RPMI7951 (cell line): ENCODE measurements around the gene DPT. TPM values are rescaled to one million over a fixed set of nuclear protein-coding genes. Genes with fewer than 3 reads are reported as not detected.

Experiments used
- DNase-seq: peaks from one replicate; pipeline ENCODE4 v3.0.0-alpha.2; 2012; ENCODE audit warnings: low read depth
- total RNA-seq: library from RNA; depleted of rRNA; stranded (reverse); fragments of >200 nt; shearing (Covaris generic); gene quantifications from 2 replicates; pipeline ENCODE4 v1.2.3, GENCODE V29; 2014

Gene DPT
- total RNA-seq, 1 experiment from 2014 or later = 71.3 TPM

DNA sequence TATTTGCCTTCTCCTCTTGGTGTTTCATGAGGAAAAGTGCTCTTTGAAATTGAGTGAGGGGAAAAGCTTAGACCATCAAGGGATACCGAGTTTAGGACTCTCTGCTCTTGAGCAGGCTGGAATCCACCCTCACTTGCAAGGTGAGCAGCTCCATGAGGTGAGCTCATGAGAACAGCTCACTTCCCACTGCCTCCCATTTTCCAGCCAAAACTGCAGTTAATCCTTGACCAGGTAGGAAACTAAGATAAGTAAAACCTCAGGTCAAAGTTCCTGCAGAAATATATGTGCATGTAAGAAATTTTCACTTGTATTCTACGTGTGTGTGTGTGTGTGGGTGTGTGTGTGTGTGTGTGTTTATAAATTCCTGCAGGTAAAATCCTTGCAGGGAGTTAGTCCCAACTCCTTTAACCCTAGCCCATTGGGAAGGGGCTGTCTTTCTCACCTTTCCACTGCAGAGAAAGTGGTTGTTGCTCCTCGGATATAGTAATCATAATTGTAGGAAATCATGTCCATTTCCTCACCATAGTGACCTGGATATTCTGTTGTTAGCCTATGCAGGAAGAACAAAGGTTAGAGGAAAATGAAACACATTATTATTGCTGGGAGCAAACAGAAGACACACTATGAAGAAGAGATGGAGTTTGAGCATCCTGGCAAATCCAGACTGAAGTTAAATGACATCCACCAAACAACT is 28.3 kb downstream of the DPT start:
- no peak for DNase-seq

DNA sequence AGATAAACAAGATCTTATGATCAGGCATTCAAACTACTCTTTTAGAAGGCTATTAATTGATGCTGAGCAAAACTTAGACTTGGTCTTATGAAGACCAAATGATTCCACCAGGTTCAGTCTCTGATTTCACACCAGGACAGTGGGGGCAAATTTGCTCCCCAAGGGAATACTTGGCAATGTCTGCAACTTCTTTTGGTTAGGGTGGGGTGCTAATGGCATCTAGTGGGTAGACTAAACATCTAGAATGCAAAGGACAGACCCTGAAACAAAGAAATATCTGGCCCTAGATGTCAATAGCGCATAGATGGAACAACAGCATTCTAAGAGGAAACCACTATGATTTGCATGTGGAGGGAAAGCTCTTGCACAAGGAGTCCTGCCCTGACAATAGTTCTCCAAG is 30.6 kb downstream of the DPT start:
- DNase-seq = no peak

DNA sequence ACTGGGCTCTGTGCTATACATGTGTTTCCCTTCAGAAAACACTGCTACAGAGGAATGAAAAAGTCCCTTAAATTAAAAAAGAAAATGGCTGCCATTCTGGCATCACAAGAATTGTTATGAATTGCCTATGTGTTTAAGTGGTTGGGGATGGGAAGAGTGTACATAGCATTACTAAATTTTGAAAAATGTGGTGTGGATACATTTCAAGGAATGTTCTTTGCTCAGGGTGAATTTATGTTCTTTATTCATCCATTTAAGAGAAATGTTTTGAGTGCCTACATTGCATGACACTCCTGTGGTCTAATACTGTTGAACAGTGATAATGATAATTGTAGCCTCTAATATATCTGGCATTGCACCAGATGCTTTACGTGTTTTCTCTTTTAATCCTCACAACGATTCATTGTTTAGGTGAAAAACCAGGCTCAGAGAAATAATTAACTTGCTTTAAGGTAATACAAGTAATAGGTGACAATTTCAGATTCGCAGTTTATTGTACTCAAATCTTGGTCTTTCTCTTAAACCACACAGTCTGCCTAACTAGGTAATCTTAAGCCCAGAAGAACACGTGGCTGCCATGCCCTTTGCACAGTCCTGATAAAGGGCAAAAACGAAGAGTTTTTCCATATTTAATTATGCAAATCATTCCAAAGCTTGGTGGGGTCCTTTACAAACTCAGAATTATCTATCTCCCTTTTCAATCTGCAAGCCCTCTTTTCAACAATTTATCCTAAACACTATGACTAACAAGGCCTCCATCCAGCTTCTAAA is 31.5 kb downstream of the DPT start:
- DNase-seq = no peak

DNA sequence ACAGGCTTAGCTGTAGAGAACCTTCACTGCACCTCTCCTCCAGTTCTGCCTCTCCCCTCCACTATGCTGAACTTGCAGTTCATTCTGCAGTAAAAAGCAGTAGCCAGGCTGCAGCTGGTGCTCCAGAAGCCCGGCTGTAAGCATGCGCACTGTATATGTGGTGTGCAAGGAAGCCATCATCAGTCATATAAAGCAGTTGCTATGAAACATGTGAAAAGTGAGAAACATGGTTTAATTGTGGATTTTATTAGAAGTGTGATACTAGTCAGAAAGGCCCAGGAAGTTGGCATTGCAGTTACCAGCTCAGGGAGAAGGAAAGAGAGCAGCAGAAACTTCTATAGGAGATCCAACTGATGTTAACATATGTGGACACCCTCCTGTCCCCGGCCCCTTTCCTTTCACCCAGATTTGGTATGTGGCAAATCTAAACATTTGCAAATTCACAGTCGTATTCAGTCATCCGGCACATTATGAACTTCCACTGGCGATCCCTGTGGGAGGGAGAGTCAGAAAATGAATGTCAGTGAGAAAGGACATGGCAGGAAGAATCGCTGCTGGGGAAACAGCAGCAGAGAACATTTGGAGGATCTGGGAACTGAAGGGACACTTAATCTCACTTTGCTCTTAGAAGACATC is 32.8 kb downstream of the DPT start:
- no peak for DNase-seq

DNA sequence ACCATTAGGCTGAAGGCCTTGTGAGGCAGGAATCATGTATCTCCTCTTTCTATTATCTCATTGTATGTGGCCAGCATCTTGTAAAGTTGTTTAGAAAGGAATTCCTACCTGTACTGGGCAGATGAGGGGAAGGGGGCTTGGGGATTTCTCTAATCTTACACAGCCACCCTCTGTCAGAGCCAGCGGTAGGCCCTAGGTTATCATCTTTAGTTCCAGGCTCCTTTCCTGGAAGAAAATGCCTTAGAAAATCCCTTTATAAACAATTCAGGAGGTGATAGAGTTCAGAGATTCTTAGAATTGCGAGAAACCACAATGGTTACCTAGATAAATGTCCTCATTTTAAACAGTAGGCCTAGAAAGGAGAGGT is 35.2 kb downstream of the DPT start:
- DNase-seq = no peak

DNA sequence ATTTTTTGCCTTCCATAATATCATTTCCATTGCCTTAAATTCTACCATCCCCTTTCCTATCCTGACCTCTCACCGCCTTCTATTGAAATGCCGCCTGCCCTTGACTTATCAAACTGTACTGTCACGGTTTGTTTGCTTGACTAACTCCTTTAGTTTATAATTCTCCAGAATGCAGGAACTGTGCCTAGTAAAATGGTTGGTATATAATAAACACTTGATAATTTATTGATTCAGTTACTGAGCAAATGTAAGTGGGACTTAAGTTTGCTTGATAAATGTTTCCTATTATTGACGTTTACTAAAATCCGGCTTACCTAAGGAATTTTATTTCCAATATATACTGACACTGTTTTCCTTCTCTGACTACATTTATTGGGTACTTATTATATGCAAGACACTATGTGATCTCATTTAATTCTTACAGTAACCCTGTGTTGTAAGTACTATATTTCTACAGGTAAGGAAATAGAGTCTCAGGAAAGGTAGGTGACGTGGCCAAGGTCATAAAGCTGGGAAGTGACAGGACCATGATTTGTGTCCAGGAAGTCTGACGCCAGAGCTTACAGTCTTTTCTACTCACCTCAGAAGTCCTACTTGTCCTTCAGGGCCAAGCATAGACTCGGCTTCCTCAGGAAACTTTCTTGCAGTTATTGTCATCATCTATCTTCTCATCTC is 35.7 kb downstream of the DPT start:
- DNase-seq = no peak

DNA sequence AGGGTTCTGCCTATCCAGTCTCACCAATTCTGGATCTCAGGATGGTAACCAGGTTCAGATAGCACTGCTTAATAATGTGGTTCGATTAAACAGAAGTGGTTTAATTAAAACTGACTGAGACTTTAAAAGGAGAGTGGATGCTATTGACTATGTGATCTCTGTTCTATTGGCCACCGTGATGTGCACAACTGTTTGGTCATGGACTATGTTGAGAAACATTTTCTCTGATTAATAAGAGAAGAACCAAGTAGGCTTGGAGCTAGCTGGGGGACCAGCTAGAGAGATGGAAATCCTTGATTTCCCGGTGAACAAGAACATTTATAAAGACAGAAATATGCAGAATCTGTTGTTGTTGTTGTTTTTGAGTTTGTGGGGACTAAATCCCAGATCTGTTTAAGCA is 36.5 kb downstream of the DPT start:
- no peak for DNase-seq

DNA sequence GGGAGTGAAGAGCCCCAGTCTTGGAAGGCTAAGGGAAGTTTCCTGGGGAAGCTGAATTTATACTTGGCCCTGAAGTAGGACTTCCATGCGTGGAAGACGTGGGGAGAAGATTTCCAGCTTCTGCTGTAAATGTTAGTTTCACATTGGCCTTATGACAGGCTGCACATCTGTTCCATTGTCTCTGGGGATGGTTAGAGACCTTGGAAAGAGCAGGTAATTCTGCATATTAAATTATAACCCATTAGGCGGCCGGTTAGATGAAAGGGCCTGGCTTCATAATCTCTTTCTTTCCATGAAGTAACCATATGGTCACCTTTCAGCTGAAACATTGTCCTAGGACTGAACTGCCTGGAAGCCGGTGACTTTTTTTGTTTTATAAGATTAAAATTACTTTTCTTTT is 37.5 kb downstream of the DPT start:
- no peak for DNase-seq

DNA sequence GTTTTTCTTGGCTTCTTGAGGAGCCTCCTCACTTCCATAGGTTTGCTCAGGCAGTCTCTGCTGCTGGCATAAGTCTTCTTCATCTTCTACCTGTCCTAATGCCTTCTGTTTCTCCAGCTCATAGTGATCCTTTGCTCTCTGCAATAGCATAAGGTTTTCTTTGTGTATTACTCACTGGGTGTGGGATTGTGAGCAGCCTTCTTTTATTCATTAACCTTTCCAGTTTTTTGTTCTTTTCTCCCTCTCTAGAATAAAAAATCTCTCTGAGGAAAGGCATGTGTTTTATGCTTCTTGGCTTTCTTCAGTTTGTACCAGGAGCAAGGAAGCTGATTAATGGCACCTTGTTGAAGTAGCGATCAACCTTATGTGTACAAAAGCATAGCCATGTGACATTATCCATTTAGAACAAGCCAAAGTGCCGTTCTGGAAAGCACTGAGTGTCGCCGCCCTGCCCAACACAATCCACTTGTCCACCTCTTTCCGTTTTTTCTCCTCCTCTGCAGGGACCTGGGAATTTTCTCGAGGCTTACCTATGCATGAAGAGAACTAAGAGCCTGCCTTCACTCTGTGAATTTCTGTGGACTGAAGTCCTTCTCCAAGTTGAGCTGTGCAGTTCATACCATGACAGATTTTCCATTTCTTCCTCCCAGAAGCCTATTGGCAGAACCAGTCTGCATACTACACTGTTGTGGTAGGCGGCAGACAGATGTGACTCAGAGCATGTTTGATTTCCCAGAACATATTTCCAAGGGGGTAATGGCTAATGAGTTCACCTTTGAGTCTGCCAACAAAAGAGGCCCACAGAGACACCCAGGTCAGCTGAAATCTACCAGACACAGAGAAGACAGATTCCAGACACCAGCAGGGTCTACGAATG is 39.0 kb downstream of the DPT start:
- peak; percentile 37 for DNase-seq

DNA sequence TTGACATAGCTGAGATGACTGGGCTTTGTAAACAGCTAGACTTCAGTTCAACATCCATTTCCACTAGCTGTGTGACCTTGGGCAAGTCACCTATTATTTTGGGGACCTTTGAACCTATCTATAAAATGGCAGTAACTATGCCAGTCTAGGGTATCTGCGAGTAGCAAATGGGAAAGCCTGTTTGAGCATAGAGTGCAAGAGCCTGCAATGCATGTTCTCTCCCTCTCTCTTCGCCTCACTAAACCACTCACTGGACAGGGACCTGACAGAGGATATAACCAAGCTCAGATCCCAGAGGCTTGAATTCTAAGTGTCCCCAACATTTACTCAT is 39.7 kb downstream of the DPT start:
- DNase-seq = no peak

DNA sequence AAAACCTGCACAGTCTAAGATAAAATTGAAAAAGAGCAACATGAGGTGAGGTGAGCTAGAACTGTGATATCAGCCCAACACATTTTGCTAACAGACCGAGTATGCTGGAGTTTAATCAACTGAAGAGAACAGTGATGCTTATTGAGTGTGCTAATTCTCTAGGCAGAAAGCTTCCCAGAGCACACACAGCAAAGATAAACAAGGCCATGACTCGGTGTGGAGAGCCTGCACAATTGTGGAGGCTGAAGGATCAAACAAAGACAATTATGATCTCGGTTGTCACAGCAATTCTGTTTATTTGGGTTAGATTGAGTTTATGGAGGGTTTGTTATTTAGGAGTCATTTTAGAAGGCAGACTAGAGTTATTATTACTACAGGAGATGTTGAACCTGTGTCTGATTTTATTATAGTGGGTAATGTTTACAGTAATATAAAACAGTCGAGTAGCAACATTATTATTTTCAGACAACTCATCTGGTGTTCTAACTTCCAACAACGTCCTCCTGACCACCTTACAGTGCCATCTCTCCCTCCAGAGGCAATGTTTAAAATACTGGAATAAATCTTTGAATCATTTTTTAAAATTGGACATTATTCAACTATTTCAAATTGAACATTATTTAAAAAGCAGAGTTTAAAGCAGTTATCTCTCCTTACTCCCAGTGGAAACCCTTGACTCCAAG is 40.2 kb downstream of the DPT start:
- no peak for DNase-seq

DNA sequence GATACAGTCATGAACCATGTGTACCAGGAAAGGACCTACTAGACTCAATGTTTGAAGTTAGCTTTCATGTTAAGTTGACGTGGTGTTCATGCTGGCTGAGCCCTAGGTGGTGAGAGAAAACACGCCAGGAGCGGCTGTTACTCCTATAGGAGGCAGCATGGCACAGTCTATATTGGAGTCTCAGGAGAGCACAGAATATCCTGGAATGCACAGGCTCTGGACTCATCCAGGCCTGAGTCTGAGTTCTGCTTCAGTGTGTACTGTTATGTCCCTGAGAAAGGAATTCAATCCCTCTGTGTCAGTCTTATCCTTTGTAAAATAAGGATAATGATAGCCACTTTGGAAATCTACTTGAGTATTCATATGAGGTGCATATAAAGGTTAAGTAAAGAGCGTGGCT is 41.2 kb downstream of the DPT start:
- no peak for DNase-seq

DNA sequence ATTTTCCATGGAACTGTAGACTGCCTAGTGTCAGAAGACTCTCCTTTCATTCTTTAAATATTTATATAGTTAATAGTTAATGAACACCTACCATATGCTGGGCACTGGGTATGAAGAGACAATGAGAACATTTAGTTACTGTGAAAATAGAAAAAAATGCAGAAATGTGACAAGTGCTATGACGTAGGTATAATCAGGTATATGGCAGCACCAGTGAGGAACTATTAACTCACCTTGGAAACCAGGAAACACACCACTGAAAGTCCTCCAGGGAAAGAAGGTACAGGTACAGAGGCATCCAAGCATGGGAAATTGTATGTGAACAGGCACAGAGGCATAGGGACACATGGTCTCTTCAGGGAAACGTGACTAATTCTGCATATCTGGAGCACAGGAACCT is 42.3 kb downstream of the DPT start:
- no peak for DNase-seq

DNA sequence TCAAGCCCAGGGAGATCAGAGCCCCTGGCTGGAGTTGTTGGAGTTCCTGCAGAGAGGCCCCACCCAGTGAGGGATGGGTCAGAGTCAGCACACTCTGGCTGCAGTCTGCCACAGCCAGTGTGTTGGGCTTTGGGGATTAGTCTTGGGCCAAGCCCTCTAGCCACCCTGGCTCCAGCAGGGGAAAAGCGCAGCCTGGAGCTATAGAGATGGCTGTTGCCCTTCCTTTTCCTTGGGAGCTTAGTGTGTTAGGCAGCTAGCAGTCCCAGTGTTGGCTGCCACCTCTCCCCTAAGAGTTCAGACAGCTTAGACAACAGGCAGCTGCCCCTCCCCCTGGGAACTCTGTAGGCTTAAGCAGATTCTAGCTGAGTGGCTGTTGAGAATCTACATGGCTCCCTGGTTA is 45.1 kb downstream of the DPT start:
- no peak for DNase-seq

DNA sequence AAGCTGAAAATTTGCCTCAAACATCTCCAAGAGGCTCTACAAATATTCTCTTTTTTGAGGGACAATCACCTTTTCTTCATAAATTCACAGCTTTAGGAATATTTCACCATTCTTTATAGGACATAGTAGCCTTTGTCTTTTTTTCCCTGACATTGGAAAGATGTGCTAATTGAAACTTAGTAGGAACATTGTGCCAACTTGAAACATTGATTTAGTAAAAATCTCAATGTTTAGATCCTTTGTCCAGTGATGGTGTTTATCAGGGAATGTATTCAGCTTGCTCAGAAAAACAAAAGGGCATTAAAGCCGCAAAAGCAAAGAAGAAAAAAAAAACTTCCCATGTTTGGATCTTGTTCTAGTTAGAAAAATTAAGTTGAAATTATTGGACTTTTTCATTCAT is 52.1 kb downstream of the DPT start:
- DNase-seq = no peak

DNA sequence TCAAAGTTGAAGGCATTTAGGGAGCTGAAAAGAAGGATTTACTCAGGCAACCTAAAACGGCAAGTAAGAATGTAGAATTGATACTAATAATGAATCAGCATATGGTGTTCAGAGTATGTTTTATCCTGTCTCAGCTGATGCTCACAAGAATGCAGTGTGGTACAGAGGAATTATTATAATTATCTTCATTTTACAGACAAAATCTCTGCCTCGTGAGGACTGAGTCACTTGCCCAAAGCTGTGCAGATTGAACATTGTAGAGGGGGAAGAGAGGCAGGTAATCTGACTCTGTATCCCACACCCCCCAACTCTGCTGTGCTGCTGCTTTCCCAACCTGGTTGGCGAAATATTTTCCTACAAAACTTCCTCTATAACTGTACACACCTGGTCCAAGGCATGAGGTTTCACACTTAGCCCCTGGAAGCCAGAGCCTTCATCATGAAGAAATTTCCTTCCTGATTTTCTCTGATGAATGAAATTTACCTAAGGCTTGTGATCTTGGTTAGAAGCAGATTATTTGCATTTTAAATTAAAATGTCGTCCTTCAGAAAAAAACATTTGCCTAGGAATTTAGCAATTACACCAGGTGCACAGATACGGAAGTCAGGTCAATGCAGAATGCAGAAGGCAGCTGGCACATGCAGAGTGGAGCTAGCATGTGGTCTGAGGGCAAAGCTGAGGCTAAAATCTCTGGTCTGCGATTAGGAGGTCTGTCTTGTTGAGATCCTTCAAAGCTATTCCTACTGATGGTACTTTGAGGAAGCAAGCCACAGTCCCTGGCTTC is 52.8 kb downstream of the DPT start:
- DNase-seq = no peak

DNA sequence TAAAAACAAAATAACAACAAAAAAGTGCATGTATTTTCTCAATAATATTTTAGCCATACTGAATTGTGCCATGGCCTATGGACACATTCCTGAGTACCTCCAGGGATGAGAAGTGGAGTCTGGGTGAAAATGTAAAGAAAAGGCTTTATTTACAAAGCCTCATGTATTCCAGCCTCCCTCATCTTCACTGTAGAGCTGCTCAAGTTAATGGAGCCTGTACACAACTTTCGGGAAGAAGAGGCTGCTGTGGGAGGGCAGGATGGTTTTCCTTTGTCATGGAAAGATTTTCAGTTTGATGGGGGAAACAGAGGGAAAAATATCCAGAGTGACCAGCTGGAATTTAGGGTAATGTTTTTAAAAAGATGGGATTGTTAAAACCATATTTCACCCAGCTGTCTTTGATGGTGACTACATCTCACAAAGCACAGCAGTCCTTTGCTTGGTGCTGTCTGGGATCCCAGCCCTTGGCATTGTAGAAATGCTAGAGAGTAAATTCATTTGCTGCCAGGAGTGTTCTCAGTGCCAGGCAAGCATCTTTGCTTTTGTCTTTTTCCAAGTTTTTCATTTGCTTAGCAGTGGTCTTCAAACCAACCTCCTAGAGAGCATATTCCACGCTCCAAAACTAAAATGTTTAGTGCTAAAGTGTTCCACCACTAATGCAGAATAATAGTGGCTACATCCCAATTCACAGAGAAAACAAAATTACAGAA is 54.9 kb downstream of the DPT start:
- DNase-seq = no peak

DNA sequence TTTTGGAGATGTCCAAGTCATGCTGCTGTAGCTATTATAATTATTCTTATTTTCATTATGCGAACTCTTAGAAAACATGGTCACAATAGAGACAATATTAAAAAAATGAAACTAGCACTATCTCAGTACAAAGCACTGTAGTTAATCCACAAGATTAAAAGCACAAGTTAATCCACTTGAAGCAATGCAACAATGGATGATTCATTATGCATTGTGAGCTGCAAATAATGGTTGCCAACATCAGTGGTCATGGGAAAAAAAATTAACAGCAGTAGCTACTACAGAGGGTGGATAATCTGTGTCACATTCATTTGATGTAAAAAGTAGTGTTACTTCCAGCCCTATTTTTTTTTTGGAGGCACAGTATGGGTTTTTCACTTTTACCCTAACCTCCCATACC is 56.7 kb downstream of the DPT start:
- DNase-seq = no peak

DNA sequence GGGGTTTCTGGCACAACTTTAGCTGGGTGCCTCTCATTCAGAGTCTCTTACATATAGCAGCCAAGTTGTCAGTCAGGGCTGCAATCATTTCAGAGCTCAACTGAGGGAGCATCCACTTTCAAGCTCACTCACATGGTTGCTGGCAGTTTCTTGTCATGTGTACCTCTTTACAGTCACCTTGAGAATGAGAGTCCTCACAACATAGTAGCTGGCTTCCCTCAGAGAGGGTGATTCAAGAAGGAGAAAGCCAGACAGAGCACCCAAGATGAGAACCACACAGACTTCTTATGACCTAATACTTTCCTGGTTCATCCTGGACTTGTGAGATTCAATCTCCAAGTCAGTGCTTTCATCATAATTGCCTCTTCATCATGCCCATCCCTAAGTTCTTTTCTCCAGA is 57.2 kb downstream of the DPT start:
- DNase-seq = no peak

DNA sequence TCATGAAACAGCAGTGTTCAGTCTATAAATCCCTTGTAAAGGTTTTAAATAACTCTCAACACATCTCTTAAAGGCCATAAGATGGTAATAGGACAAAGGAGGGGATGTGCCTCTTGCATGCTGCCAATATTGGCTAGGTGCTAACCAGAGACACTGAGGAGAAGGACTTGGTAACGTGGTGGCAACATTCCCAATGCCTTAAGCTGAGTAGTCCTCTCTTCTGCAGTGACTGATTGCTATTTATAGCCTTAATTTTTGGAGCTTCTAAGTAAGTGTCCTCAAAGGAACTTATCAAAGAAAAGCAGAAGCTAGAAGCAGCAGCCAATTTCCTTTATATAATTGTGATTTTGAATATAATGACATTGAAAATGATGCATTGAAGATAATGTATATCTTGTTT is 63.0 kb downstream of the DPT start:
- DNase-seq = no peak
